ENCODE measurements around the gene TMPRSS11A.

- TF ChIP-seq PKNOX1 (IDR thresholded peaks at IDR 0.05) (no peak), TARDBP (IDR thresholded peaks at IDR 0.05) (no peak)
These were observed 48.4 kb upstream of the TMPRSS11A start for GRCh38 chr4:68011684-68012083.

Measured in HEK293T (cell line).